OCI-LY1 (cell line): ENCODE results near the gene RABGAP1L.

Experiments used
- CTCF ChIP-seq: fragments of 200-600 bp; sonication (generic), shearing (Covaris generic); IDR thresholded peaks from 2 replicates; pipeline ENCODE4 v1.5.1; 2017; ENCODE audit warnings: mild to moderate bottlenecking, antibody characterized with exemption, low read length, moderate library complexity, mixed read lengths
- EZH2 ChIP-seq: fragments of 200-600 bp; sonication (generic), shearing (Covaris generic); IDR thresholded peaks from 2 replicates; pipeline ENCODE4 v1.8.0; 2017; ENCODE audit warnings: borderline replicate concordance, mixed run types, mild to moderate bottlenecking, antibody characterized with exemption, low read length, moderate library complexity, mixed read lengths

GRCh38 chr1:174815474-174815908 lies 656.2 kb downstream of the RABGAP1L start:
- TF ChIP-seq CTCF (no peak), EZH2 (no peak)
